IMR-90 (cell line): ENCODE measurements around the gene SUPV3L1. TPM values are rescaled to one million over a fixed set of nuclear protein-coding genes. Genes with fewer than 3 reads are reported as not detected.

Source experiments
- ATAC-seq: fragments of 200-7000 bp; cut with Tn5 transposase; 2 replicates; pipeline ENCODE4 v1.9.1; 2020; ENCODE audit warnings: low read depth, mild to moderate bottlenecking, moderate library complexity
- BruUV-seq: library from RNA; stranded (reverse); fragments of 400-500 nt; replicated peaks from 2 replicates; lab custom pipeline; 2021; lab: Mats Ljungman, UMichigan
- CTCF ChIA-PET: fragments of 300-600 bp; formaldehyde crosslinking; extraction: SDS; loops from one replicate; lab custom pipeline; 2021; ENCODE audit warnings: antibody characterized with exemption; lab: Yijun Ruan, JAX
- POLR2A ChIA-PET: fragments of 300-600 bp; sonication (Branson Sonifier 250); formaldehyde crosslinking; loops from one replicate; lab custom pipeline; 2022; ENCODE audit warnings: antibody characterized with exemption; ENCODE audit not compliant: unreplicated experiment; lab: Charles Lee
- DNase-seq: peaks from one replicate; pipeline ENCODE4 v3.0.0; 2013
- H2AFZ ChIP-seq: replicated peaks from 2 replicates; pipeline ENCODE3; 2013; ENCODE audit warnings: low read length, mild to moderate bottlenecking; ENCODE audit not compliant: poor library complexity
- H2AK5ac ChIP-seq: 2 replicates; pipeline ENCODE4 v1.6.1; 2013; ENCODE audit warnings: low read depth, low read length, inconsistent platforms
- H2AK9ac ChIP-seq: replicated peaks from 2 replicates; pipeline ENCODE3; 2013; ENCODE audit warnings: mild to moderate bottlenecking, low read depth, low read length, moderate library complexity; ENCODE audit not compliant: poor library complexity
- H2BK120ac ChIP-seq: 2 replicates; pipeline ENCODE4 v1.6.1; 2013; ENCODE audit warnings: low read depth, low read length, inconsistent platforms
- H2BK15ac ChIP-seq: 3 replicates; pipeline ENCODE4 v1.6.1; 2013; ENCODE audit warnings: low read depth, low read length, inconsistent platforms
- H2BK20ac ChIP-seq: 2 replicates; pipeline ENCODE4 v1.6.1; 2013; ENCODE audit warnings: low read depth, mild to moderate bottlenecking, inconsistent platforms, low read length, moderate library complexity
- H2BK5ac ChIP-seq: 2 replicates; pipeline ENCODE4 v1.6.1; 2013; ENCODE audit warnings: mild to moderate bottlenecking, low read depth, low read length, inconsistent platforms; ENCODE audit not compliant: poor library complexity, severe bottlenecking
- H3K14ac ChIP-seq: replicated peaks from 2 replicates; pipeline ENCODE4 v1.6.1; 2013; ENCODE audit warnings: low read depth, low read length, inconsistent platforms
- H3K18ac ChIP-seq: 2 replicates; pipeline ENCODE4 v1.6.1; 2013; ENCODE audit warnings: low read depth, low read length, control low read depth
- H3K23ac ChIP-seq: 2 replicates; pipeline ENCODE4 v1.6.1; 2013; ENCODE audit warnings: low read depth, low read length, inconsistent platforms
- H3K27ac ChIP-seq: 2 replicates; pipeline ENCODE4 v1.5.1; 2013; ENCODE audit warnings: mild to moderate bottlenecking, control low read depth, low read length; ENCODE audit not compliant: insufficient read depth
- H3K27me3 ChIP-seq: 2 replicates; pipeline ENCODE4 v1.6.1; 2013; ENCODE audit warnings: low read length; ENCODE audit not compliant: control insufficient read depth, insufficient read depth
- H3K36me3 ChIP-seq: 2 replicates; pipeline ENCODE4 v1.6.1; 2013; ENCODE audit warnings: low read length, mixed read lengths; ENCODE audit not compliant: control insufficient read depth, insufficient read depth
- H3K4ac ChIP-seq: 2 replicates; pipeline ENCODE4 v1.6.1; 2013; ENCODE audit warnings: low read depth, low read length, inconsistent platforms
- H3K4me1 ChIP-seq: 2 replicates; pipeline ENCODE4 v1.6.1; 2013; ENCODE audit warnings: low read length, mixed read lengths; ENCODE audit not compliant: control insufficient read depth, insufficient read depth
- H3K4me2 ChIP-seq: 2 replicates; pipeline ENCODE4 v1.6.1; 2013; ENCODE audit warnings: low read depth, mild to moderate bottlenecking, control low read depth, low read length, moderate library complexity
- H3K4me3 ChIP-seq: 2 replicates; pipeline ENCODE4 v1.5.1; 2013; ENCODE audit warnings: low read depth, mild to moderate bottlenecking, control low read depth, low read length, moderate library complexity; ENCODE audit not compliant: insufficient read depth
- H3K56ac ChIP-seq: 2 replicates; pipeline ENCODE4 v1.6.1; 2013; ENCODE audit warnings: low read length, inconsistent platforms; ENCODE audit not compliant: insufficient read depth; ENCODE audit errors: extremely low read depth
- H3K79me1 ChIP-seq, 2 experiments: 2 replicates each; pipeline ENCODE4 v1.6.1; 2013; ENCODE audit warnings: low read length in 2 of 2, inconsistent platforms in 1 of 2, low read depth in 1 of 2
- H3K9ac ChIP-seq: 2 replicates; pipeline ENCODE4 v1.6.1; 2013; ENCODE audit warnings: low read depth, low read length, control low read depth
- H3K9me1 ChIP-seq: 2 replicates; pipeline ENCODE4 v1.6.1; 2013; ENCODE audit warnings: low read length, inconsistent platforms; ENCODE audit not compliant: insufficient read depth
- H3K9me3 ChIP-seq: 2 replicates; pipeline ENCODE4 v1.6.1; 2013; ENCODE audit warnings: low read length; ENCODE audit not compliant: control insufficient read depth, insufficient read depth
- H4K20me1 ChIP-seq: 2 replicates; pipeline ENCODE4 v1.6.1; 2013; ENCODE audit warnings: low read length, inconsistent platforms; ENCODE audit not compliant: insufficient read depth
- H4K5ac ChIP-seq: 2 replicates; pipeline ENCODE4 v1.6.1; 2013; ENCODE audit warnings: mild to moderate bottlenecking, low read depth, low read length, control low read depth
- H4K8ac ChIP-seq, 2 experiments: 2 replicates each; pipeline ENCODE4 v1.6.1; 2013; ENCODE audit warnings: low read depth in 2 of 2, low read length in 2 of 2, control low read depth in 1 of 2, inconsistent platforms in 1 of 2
- H4K91ac ChIP-seq: 2 replicates; pipeline ENCODE4 v1.6.1; 2013; ENCODE audit warnings: low read depth, low read length, inconsistent platforms; ENCODE audit not compliant: insufficient read depth
- MAFK ChIP-seq: IDR thresholded peaks from 2 replicates; pipeline ENCODE4 v1.6.1; 2012; ENCODE audit warnings: low read depth, low read length, improper control_type of control experiment
- MAZ ChIP-seq: IDR thresholded peaks from 2 replicates; pipeline ENCODE4 v1.6.1; 2012; ENCODE audit warnings: low read depth, mild to moderate bottlenecking, low read length, improper control_type of control experiment, moderate library complexity, borderline replicate concordance
- RAD21 ChIP-seq: IDR thresholded peaks from 2 replicates; pipeline ENCODE4 v1.6.1; 2012; ENCODE audit warnings: low read length, improper control_type of control experiment
- SMC3 ChIP-seq: fragments of 150-350 bp; IDR thresholded peaks from 2 replicates; pipeline ENCODE4 v1.6.1; 2016; ENCODE audit warnings: low read depth, mild to moderate bottlenecking, antibody characterized with exemption, low read length, moderate library complexity
- WGBS, 2 experiments: methylation state at CpG; one replicate each; pipeline versions ENCODE4 v1.1.5 to v1.1.7; 2013; ENCODE audit warnings: missing lambda C conversion rate in 2 of 2; ENCODE audit not compliant: insufficient read length in 1 of 2; ENCODE audit errors: extremely low coverage in 2 of 2; 5-methylcytosine and 5-hydroxymethylcytosine counted together
- dilution Hi-C: fragments of 300-500 bp; cut with HindIII; formaldehyde crosslinking; loops from one replicate; pipeline ENCODE4 v1.14.3; 2018; ENCODE audit warnings: low sequenced_read_pairs; ENCODE audit not compliant: unreplicated experiment
- in situ Hi-C: fragments of 300-500 bp; cut with MboI; formaldehyde crosslinking; loops from 3 replicates; pipeline ENCODE4 v1.14.3; 2019; ENCODE audit warnings: low sequenced_read_pairs, inconsistent platforms, mixed read lengths
- intact Hi-C: fragments of 100-400 bp; cut with micrococcal nuclease; formaldehyde crosslinking; loops from 2 replicates; pipeline ENCODE4 v1.10.0; 2022
- polyA plus RNA-seq, 3 experiments: library from polyadenylated mRNA; depleted of rRNA; stranded (reverse); fragments of >200 nt; gene quantifications; 2 replicates each; pipeline ENCODE4 v1.2.3, GENCODE V29; 2012; ENCODE audit warnings: low replicate concordance in 1 of 3
- total RNA-seq: library from RNA; depleted of rRNA; stranded (reverse); fragments of >200 nt; gene quantifications from 2 replicates; pipeline ENCODE4 v1.2.3, GENCODE V29; 2012

The SUPV3L1 gene
- total and polyA plus RNA-seq, 2 of the 4 experiments (the other 2 are of a cell fraction), result 24.4 to 26.5 TPM

DNA sequence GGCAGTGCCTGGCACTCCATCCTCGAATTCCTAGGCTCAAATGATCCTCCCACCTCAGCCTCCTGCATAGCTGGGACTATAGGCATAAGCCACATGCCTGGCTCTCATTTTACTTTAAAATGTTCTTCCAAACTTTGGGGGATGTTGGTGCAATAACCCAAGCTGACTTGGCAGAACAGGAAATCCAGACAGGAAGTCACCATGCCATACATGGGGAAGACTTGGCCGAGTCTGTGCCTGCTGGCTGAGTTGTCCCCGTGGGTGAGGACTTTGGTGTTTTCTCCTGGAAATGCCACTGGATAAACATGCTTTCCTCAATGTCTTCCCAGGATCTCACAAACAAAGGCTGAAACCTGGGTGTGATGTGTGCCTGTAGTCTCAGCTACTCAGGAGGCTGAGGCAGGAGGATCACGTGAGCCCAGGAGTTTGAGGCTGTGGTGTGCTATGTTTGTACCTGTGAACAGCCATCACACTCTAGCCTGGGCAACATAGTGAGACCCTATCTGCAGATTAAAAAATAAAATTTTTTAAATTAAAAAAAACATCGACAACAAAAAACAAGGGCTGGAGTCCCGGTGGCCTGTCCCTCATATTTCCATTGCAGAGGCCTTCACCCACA lies 59.9 kb downstream of the SUPV3L1 start:
- intact Hi-C loops, result loop anchor here (5.0 kb wide), 1 partner anchor 77 kb away; no protein-coding TSS in a partner anchor

More for the DNA sequence above, 59.9 kb downstream of the SUPV3L1 start:
- H3K4me1 ChIP-seq, result no peaks in the 10 kb centered on the region
- H3K4me2 ChIP-seq, result no peak overlapping the region
- H3K18ac ChIP-seq, result no peak overlapping the region
- no peak for DNase-seq
- peaks cover 8% of the 10 kb centered on the region for H3K27me3 ChIP-seq
- H4K5ac ChIP-seq, result no peak overlapping the region
- H3K23ac ChIP-seq, result no peak overlapping the region
- H3K4me3 ChIP-seq, result no peak overlapping the region
- WGBS, 2 experiments, result no CpG with 5 or more reads among the region's 6 CpGs
- no peak overlapping the region for H3K14ac ChIP-seq
- H4K91ac ChIP-seq, result no peak overlapping the region
- no peaks in the 10 kb centered on the region for H3K79me1 ChIP-seq
- H2AFZ ChIP-seq, result peak overlapping the region; percentile 26
- ATAC-seq, result peak; percentile 27; the same call in 1 of the 2 replicates
- no peak overlapping the region for H2BK120ac ChIP-seq
- H2AK5ac ChIP-seq, result 0 out of 2 replicates have a peak overlapping the region, but pooled peaks have one; percentile 52
- in situ Hi-C loops (loop anchor here (10.0 kb wide), 1 partner anchor 265 kb away; no protein-coding TSS in a partner anchor), dilution Hi-C loops (no loop called here)
- H3K36me3 ChIP-seq, result no peaks in the 10 kb centered on the region
- ChIA-PET POLR2A (no interaction called here), CTCF (interaction anchor here (1.0 kb wide), 1 partner anchor 144 kb away, joined by 9 read pairs; no protein-coding TSS in a partner anchor)
- H2BK20ac ChIP-seq, result no peak overlapping the region
- H3K9me3 ChIP-seq, result no peaks in the 10 kb centered on the region
- H4K8ac ChIP-seq, result no peak overlapping the region
- no peaks in the 10 kb centered on the region for H4K20me1 ChIP-seq
- BruUV-seq, result no TSS peak
- no peak overlapping the region for H3K4ac ChIP-seq
- no peak overlapping the region for H2BK5ac ChIP-seq
- TF ChIP-seq MAFK, result no peak
- no peak for TF ChIP-seq SMC3
- no peak for TF ChIP-seq MAZ
- no peak for TF ChIP-seq RAD21
- H3K9ac ChIP-seq, result no peak overlapping the region
- no peak overlapping the region for H2AK9ac ChIP-seq
- H3K9me1 ChIP-seq, result no peaks in the 10 kb centered on the region
- H2BK15ac ChIP-seq, result no peak overlapping the region
- no peak overlapping the region for H3K56ac ChIP-seq
- no peak overlapping the region for H3K27ac ChIP-seq
